Testis (tissue), 3 donors: ENCODE results near the gene COL7A1. TPM values are rescaled to one million over a fixed set of nuclear protein-coding genes. Genes with fewer than 3 reads are reported as not detected.
A peak's percentile ranks its signal among the peaks of the same experiment; 100 is the strongest.

Experiments
- DNase-seq: peaks from one replicate; pipeline ENCODE4 v3.0.0-alpha.2; 2019
- H3K27ac ChIP-seq, 2 donors: fragments of 200-600 bp; sonication (generic); one replicate each; pipeline ENCODE4 v1.5.1; 2019
- H3K27me3 ChIP-seq: fragments of 200-600 bp; sonication (generic); one replicate; pipeline ENCODE4 v1.5.1; 2019
- H3K36me3 ChIP-seq: fragments of 200-600 bp; sonication (generic); one replicate; pipeline ENCODE4 v1.5.1; 2017; ENCODE audit warnings: low read depth; ENCODE audit errors: missing control alignments
- H3K4me1 ChIP-seq: fragments of 200-600 bp; sonication (generic); one replicate; pipeline ENCODE4 v1.5.1; 2019
- H3K4me3 ChIP-seq, 2 donors: fragments of 200-600 bp; sonication (generic); one replicate each; pipeline ENCODE4 v1.5.1; 2017 to 2019
- H3K9me3 ChIP-seq: fragments of 200-600 bp; sonication (generic); one replicate; pipeline ENCODE4 v1.5.1; 2017
- CTCF ChIP-seq, 3 experiments: fragments of 450-650 bp in 2 of 3; fragments of 200-600 bp in 1 of 3; sonication (generic) in 1 of 3; IDR thresholded peaks; one replicate each; pipeline ENCODE4 v1.5.1; 2016 to 2019; ENCODE audit warnings: antibody characterized with exemption in 3 of 3, mild to moderate bottlenecking in 2 of 3, moderate library complexity in 1 of 3
- POLR2A ChIP-seq: fragments of 450-650 bp; IDR thresholded peaks from one replicate; pipeline ENCODE4 v1.6.1; 2017; ENCODE audit warnings: antibody characterized with exemption, mild to moderate bottlenecking, moderate library complexity
- WGBS, 2 donors: methylation state at CpG; one replicate each; pipeline ENCODE4 v1.1.5; 2018; 5-methylcytosine and 5-hydroxymethylcytosine counted together
- intact Hi-C: fragments of 100-400 bp; cut with DNase I; formaldehyde crosslinking; loops from one replicate; pipeline ENCODE4 v1.15.1; 2023; ENCODE audit warnings: low total_unique reads
- polyA plus RNA-seq: library from polyadenylated mRNA; stranded (reverse); fragments of 350-450 nt; fragmentation: Illumina TruSeq; extraction: RNeasy Lipid Tissue Mini Kit (QIAGEN cat#74804); gene quantifications from one replicate; pipeline ENCODE4 v1.2.3, GENCODE V29; 2014; ENCODE audit warnings: low read depth, low replicate concordance; ENCODE audit not compliant: insufficient read depth
- total RNA-seq, 2 donors: library from RNA; depleted of rRNA; stranded (reverse); fragments of >200 nt; gene quantifications; one replicate each; pipeline ENCODE4 v1.2.3, GENCODE V29; 2016

COL7A1 gene
- total and polyA plus RNA-seq, 3 donors from 2014 or later = 19.9 to 39.1 (median 34.1) TPM

GRCh38 chr3:48636149-48636655 is 41.1 kb upstream of the COL7A1 start:
- Histone ChIP-seq H3K36me3 (no peaks in the 10 kb centered on the region), H3K27ac (peak overlapping the region; percentile 29 to 47), H3K4me3 (peak overlapping the region; percentile 63 to 88), H3K9me3 (no peaks in the 10 kb centered on the region), H3K4me1 (peaks cover 12% of the 10 kb centered on the region), H3K27me3 (no peaks in the 10 kb centered on the region)
- intact Hi-C loops = no loop called here
- WGBS, 2 donors = 41 to 53% methylated on average over 7 to 10 of the region's 10 CpGs
- no peak for TF ChIP-seq CTCF (IDR thresholded peaks at IDR 0.05)
- DNase-seq = no peak

DNA sequence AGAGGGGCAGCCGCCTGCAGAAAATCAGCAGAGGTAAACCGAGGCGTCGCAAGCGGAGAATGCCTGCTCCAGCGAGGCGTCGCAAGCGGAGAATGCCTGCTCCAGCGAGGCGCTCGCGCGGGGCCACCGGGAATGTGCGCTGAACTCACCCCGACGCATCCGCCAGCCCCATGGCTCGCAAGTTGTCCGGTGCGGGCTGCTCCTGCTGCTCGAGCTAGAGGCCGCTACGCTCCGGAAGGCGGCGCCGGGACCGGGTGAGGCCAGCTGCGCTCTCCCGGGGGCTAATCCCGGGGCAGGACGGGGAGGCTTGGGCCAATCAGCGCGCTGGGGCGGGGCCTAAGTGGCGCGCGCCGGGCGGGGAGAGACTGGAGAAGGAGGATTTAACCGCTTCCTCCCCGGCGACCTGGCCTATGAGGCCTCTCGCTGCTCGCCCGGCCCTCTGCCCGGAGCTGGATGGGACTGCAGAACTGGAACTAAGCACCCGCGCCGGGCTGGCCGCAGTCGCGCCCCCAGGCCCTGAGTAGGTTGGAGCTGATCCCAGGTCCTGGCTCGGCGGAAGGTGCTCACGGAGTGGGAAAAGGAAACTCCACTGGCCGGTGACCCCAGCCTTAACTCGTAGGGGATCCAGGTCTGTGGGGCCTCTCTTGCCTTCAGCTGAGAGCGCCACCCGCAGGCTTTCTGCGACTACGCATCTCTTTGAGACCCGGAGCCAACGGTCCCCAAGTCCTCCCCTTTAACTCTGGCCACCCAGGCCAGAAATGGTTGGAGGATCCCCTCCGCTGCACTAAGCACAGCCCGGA is 40.3 kb upstream of the COL7A1 start, which contains the start of gene SLC26A6:
SLC26A6 (minus strand) TSS at position 240 of the 800 bp plus-strand sequence; CDS start at position 172, 68 bp downstream.
- Histone ChIP-seq H3K27me3 (no peaks in the 10 kb centered on the region), H3K4me1 (peaks cover 12% of the 10 kb centered on the region), H3K4me3 (peak within 1 kb of the TSS; percentile 63 to 88), H3K9me3 (no peaks in the 10 kb centered on the region), H3K36me3 (no peaks in the 10 kb centered on the region), H3K27ac (peak within 1 kb of the TSS; percentile 29 to 76)
- intact Hi-C loops = no loop called here
- TF ChIP-seq CTCF (IDR thresholded peaks at IDR 0.05) (peak; percentile 8 to 46 (median 35)), POLR2A (peak; percentile 15)
- DNase-seq = peak; percentile 97
- 0% methylated on average over 12 to 48 of the region's 68 CpGs for WGBS, 2 donors

DNA sequence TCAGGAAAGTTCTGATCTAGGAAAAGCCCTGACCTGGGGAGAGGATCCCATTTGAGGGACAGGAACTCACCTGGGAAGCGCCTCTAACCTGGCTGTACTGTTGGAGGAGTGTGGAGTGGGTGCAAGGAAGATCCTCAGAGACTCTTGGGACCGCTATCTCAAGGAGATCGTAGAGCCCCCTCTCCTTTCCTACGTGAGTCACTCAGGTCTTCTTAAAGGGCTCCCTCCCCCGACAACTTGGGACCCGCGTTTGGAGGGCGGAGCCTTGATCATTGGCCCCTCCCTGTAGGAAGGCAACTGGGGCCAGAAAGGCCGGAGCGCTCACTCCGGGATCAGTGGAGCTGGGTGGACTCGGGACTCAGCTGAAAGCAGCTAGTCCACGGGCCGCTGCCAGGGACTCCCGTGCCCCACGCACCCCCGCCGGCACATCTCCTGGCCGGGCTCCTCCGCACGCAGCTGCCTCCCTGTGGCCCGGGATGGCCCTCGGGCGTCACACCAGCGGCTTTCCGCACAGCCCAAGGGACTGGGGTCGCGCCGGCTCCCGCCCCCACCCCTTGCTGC is 39.6 kb upstream of the COL7A1 start:
- intact Hi-C loops = no loop called here
- peaks cover 12% of the 10 kb centered on the region for H3K4me1 ChIP-seq
- H3K4me3 ChIP-seq = peak overlapping the region; percentile 63 to 88
- peak overlapping the region in 1 of 2 donors; percentile 76 for H3K27ac ChIP-seq
- H3K36me3 ChIP-seq = no peaks in the 10 kb centered on the region
- no peak for TF ChIP-seq CTCF (IDR thresholded peaks at IDR 0.05)
- TF ChIP-seq POLR2A = no peak
- no peaks in the 10 kb centered on the region for H3K9me3 ChIP-seq
- peak; percentile 47 for DNase-seq
- WGBS, 2 donors = 2 to 11% methylated on average over 7 to 30 of the region's 30 CpGs
- H3K27me3 ChIP-seq = no peaks in the 10 kb centered on the region

DNA sequence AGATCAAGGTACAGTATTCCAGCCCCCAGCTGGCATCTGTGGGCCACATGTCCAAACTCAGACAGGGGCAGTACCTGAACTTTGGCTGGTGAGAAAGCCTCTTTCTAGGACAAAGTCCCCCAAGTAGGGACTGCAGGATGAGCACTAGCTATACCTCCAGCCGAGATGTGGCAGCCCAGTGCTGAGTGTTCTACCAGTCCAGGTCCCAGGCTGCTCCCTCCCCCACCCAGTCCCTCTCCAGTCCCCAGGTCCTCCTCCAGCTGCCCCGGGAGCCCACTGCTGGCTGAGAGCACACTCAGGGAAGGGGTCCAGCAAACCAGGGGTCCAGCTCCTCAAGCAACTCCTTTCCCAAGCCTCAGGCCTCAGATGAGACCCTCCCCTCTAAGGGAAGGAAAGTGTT is 38.6 kb upstream of the COL7A1 start:
- Histone ChIP-seq H3K27me3 (no peaks in the 10 kb centered on the region), H3K4me1 (peaks cover 12% of the 10 kb centered on the region), H3K4me3 (no peak overlapping the region), H3K36me3 (no peaks in the 10 kb centered on the region), H3K9me3 (no peaks in the 10 kb centered on the region), H3K27ac (no peak overlapping the region)
- no peak for DNase-seq
- intact Hi-C loops = no loop called here
- no peak for TF ChIP-seq POLR2A
- no peak for TF ChIP-seq CTCF (IDR thresholded peaks at IDR 0.05)
- WGBS, 2 donors = 100% methylated on average over 1 to 2 of the region's 2 CpGs
